CD14-positive monocyte (primary cell): ENCODE results near the gene ZDHHC19. TPM values are rescaled to one million over a fixed set of nuclear protein-coding genes. Genes with fewer than 3 reads are reported as not detected.
A peak's percentile ranks its signal among the peaks of the same experiment; 100 is the strongest.

Experiments
- DNase-seq, 3 donors: peaks; one replicate each; pipeline ENCODE4 v3.0.0-alpha.2; 2011 to 2022
- H2AFZ ChIP-seq: 2 replicates; pipeline ENCODE4 v1.6.0; 2012; ENCODE audit warnings: mild to moderate bottlenecking, low read depth, low read length, inconsistent platforms; ENCODE audit not compliant: insufficient read depth, poor library complexity, severe bottlenecking
- H3K27ac ChIP-seq, 2 donors: 1 replicate in 1 of 2; 2 replicates in 1 of 2; pipeline ENCODE4 v1.5.1; 2012 to 2013; ENCODE audit warnings: low read length in 2 of 2, control low read depth in 1 of 2, inconsistent platforms in 1 of 2, low read depth in 1 of 2, mild to moderate bottlenecking in 1 of 2
- H3K27me3 ChIP-seq, 2 donors: one replicate each; pipeline versions ENCODE4 v1.6.0 to v1.6.1; 2011 to 2013; ENCODE audit warnings: low read length in 2 of 2; ENCODE audit not compliant: control insufficient read depth in 2 of 2, insufficient read depth in 2 of 2
- H3K36me3 ChIP-seq, 2 donors: replicated peaks in 1 of 2; 1 replicate in 1 of 2; 2 replicates in 1 of 2; pipeline versions ENCODE4 v1.5.1 to v1.6.1; 2012 to 2013; ENCODE audit warnings: low read length in 2 of 2, control low read depth in 1 of 2, inconsistent platforms in 1 of 2, mild to moderate bottlenecking in 1 of 2; ENCODE audit not compliant: insufficient read depth in 2 of 2, control insufficient read depth in 1 of 2
- H3K4me1 ChIP-seq, 2 donors: 1 replicate in 1 of 2; 2 replicates in 1 of 2; pipeline versions ENCODE4 v1.5.1 to v1.6.1; 2012 to 2013; ENCODE audit warnings: low read length in 2 of 2, control low read depth in 1 of 2, inconsistent platforms in 1 of 2, mild to moderate bottlenecking in 1 of 2, moderate library complexity in 1 of 2; ENCODE audit not compliant: insufficient read depth in 2 of 2, control insufficient read depth in 1 of 2
- H3K4me2 ChIP-seq: replicated peaks from 2 replicates; pipeline ENCODE3; 2012; ENCODE audit warnings: low read length, moderate library complexity, mild to moderate bottlenecking; ENCODE audit not compliant: poor library complexity, severe bottlenecking; ENCODE audit errors: extremely low read depth
- H3K4me3 ChIP-seq, 3 experiments: fragments of 200-600 bp in 1 of 3; sonication (generic) in 1 of 3; replicated peaks in 1 of 3; 1 replicate in 2 of 3; 2 replicates in 1 of 3; pipeline ENCODE4 v1.5.1; 2011 to 2013; ENCODE audit warnings: low read length in 3 of 3, mild to moderate bottlenecking in 3 of 3, control low read depth in 2 of 3, low read depth in 2 of 3, inconsistent platforms in 1 of 3, moderate library complexity in 1 of 3
- H3K79me2 ChIP-seq: 2 replicates; pipeline ENCODE4 v1.6.0; 2012; ENCODE audit warnings: mild to moderate bottlenecking, control low read depth, inconsistent platforms, low read length, moderate library complexity; ENCODE audit not compliant: insufficient read depth
- H3K9ac ChIP-seq: 2 replicates; pipeline ENCODE4 v1.6.0; 2017; ENCODE audit warnings: low read length, mild to moderate bottlenecking; ENCODE audit not compliant: insufficient read depth, poor library complexity, severe bottlenecking
- H3K9me3 ChIP-seq, 2 donors: replicated peaks in 1 of 2; 1 replicate in 1 of 2; 2 replicates in 1 of 2; pipeline versions ENCODE4 v1.5.1 to v1.6.1; 2012 to 2013; ENCODE audit warnings: low read length in 2 of 2, control low read depth in 1 of 2; ENCODE audit not compliant: control insufficient read depth in 1 of 2, insufficient read depth in 1 of 2
- H4K20me1 ChIP-seq: 2 replicates; pipeline ENCODE4 v1.6.0; 2012; ENCODE audit warnings: mild to moderate bottlenecking, low read length, control low read depth, moderate library complexity; ENCODE audit not compliant: insufficient read depth
- H3K27ac Mint-ChIP-seq, 7 donors: one replicate each; pipeline ENCODE4 v1.8.0; 2020; ENCODE audit warnings: mild to moderate bottlenecking in 7 of 7, mixed read lengths in 7 of 7, moderate library complexity in 6 of 7, inconsistent platforms in 2 of 7
- H3K27me3 Mint-ChIP-seq, 3 donors: one replicate each; pipeline ENCODE4 v1.8.0; 2021 to 2022; ENCODE audit warnings: low read depth in 3 of 3, mild to moderate bottlenecking in 3 of 3, mixed read lengths in 3 of 3, moderate library complexity in 3 of 3, inconsistent platforms in 1 of 3
- H3K36me3 Mint-ChIP-seq, 2 donors: one replicate each; pipeline ENCODE4 v1.8.0; 2020; ENCODE audit warnings: mixed read lengths in 2 of 2, inconsistent platforms in 1 of 2, mild to moderate bottlenecking in 1 of 2
- H3K4me1 Mint-ChIP-seq: one replicate; pipeline ENCODE4 v1.8.0; 2020; ENCODE audit warnings: mild to moderate bottlenecking, mixed read lengths
- H3K4me3 Mint-ChIP-seq, 2 donors: one replicate each; pipeline ENCODE4 v1.8.0; 2020; ENCODE audit warnings: mild to moderate bottlenecking in 2 of 2, mixed read lengths in 2 of 2, moderate library complexity in 1 of 2
- H3K9me3 Mint-ChIP-seq, 7 donors: one replicate each; pipeline ENCODE4 v1.8.0; 2020 to 2022; ENCODE audit warnings: mixed read lengths in 7 of 7, mild to moderate bottlenecking in 6 of 7, moderate library complexity in 6 of 7, inconsistent platforms in 2 of 7
- CTCF ChIP-seq: fragments of 200-600 bp; IDR thresholded peaks from one replicate; pipeline ENCODE4 v1.8.0; 2022; ENCODE audit warnings: antibody characterized with exemption, mild to moderate bottlenecking
- WGBS: methylation state at CpG from one replicate; pipeline ENCODE4 v1.1.5; 2013; ENCODE audit warnings: missing lambda C conversion rate; ENCODE audit not compliant: insufficient coverage; 5-methylcytosine and 5-hydroxymethylcytosine counted together
- intact Hi-C, 2 donors: fragments of 100-400 bp; cut with micrococcal nuclease; formaldehyde crosslinking; loops; one replicate each; pipeline versions ENCODE4 v1.15.0 to v1.15.1; 2023
- polyA plus RNA-seq, 3 donors: library from polyadenylated mRNA; depleted of rRNA in 1 of 3; unstranded in 2 of 3; stranded (reverse) in 1 of 3; fragments of 300-500 nt in 2 of 3; fragments of >200 nt in 1 of 3; fragmentation: Illumina TruSeq in 2 of 3; gene quantifications; 1 replicate in 2 of 3; 2 replicates in 1 of 3; pipeline ENCODE4 v1.2.3, GENCODE V29; 2012 to 2021

ZDHHC19 gene
- polyA plus RNA-seq, 3 donors = not detected

GRCh38 chr3:196227629-196228493 lies 16.7 kb upstream of the ZDHHC19 start:
- no peak overlapping the region for H3K4me2 ChIP-seq
- H3K36me3 ChIP-seq = no peaks in the 10 kb centered on the region
- no peaks in the 10 kb centered on the region for H3K79me2 ChIP-seq
- H3K4me3 ChIP-seq = no peak overlapping the region
- H2AFZ ChIP-seq = no peak overlapping the region
- H3K4me1 ChIP-seq = peaks cover 9% of the 10 kb centered on the region in 2 donors
- Mint-ChIP-seq H3K36me3 (no peaks in the 10 kb centered on the region), H3K27me3 (peaks cover 0 to 4% (median 1%) of the 10 kb centered on the region in 3 donors), H3K27ac (peak overlapping the region in 2 of 7 donors; percentile 34 to 61), H3K4me1 (peaks cover 17% of the 10 kb centered on the region), H3K4me3 (no peak overlapping the region), H3K9me3 (no peaks in the 10 kb centered on the region)
- no peak overlapping the region for H3K9ac ChIP-seq
- no peak for DNase-seq
- no peaks in the 10 kb centered on the region for H3K9me3 ChIP-seq
- intact Hi-C loops = no loop called here
- H3K27me3 ChIP-seq = no peaks in the 10 kb centered on the region
- no peak for TF ChIP-seq CTCF
- 88% methylated on average over 14 of the region's 24 CpGs for WGBS
- H4K20me1 ChIP-seq = peaks cover 2% of the 10 kb centered on the region
- H3K27ac ChIP-seq = no peak overlapping the region

DNA sequence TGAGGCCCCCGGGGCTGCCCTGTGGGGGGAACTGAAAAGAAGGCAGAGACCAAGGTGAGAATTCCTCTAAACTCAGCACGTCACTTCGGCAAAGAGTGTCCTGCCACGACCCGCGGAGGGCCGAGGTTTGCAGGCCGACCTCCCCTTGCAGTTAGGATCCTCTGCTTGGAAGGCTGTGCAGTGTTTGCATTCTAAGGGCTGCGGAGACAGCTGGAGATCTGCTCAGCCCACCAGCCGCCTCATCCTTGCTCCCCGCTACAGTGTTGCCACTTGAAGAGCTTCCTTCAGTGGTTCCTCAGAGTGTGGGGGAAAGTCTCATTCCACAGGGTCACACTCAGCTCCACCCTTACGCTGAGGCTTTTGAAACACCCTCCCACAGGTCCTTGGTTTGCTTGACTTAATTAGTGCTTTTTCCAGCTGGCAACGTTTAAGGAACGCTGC lies 15.9 kb upstream of the ZDHHC19 start:
- Histone ChIP-seq H3K79me2 (no peaks in the 10 kb centered on the region), H4K20me1 (no peaks in the 10 kb centered on the region), H3K36me3 (no peaks in the 10 kb centered on the region), H3K9ac (no peak overlapping the region), H2AFZ (no peak overlapping the region), H3K4me2 (no peak overlapping the region), H3K27me3 (no peaks in the 10 kb centered on the region), H3K4me3 (no peak overlapping the region), H3K4me1 (peaks cover 1 to 2% of the 10 kb centered on the region in 2 donors), H3K9me3 (no peaks in the 10 kb centered on the region), H3K27ac (no peak overlapping the region)
- Mint-ChIP-seq H3K9me3 (no peaks in the 10 kb centered on the region), H3K4me1 (peaks cover 10% of the 10 kb centered on the region), H3K4me3 (no peak overlapping the region), H3K27ac (peak overlapping the region in 1 of 7 donors; percentile 28), H3K27me3 (peaks cover 0 to 4% (median 1%) of the 10 kb centered on the region in 3 donors), H3K36me3 (no peaks in the 10 kb centered on the region)
- TF ChIP-seq CTCF = no peak
- no peak for DNase-seq
- intact Hi-C loops = no loop called here
- 93% methylated on average over 9 of the region's 14 CpGs for WGBS
